Skin epidermis (tissue), 12 donors: ENCODE measurements around the gene RBAK.
"Not testable (repeated sequence)": the region's sequence is repeated elsewhere in the genome, so short reads cannot be mapped to it uniquely, and the experiment has no call there.

Source experiments
- H3K27ac ChIP-seq, 21 experiments: fragments of 200-600 bp; sonication (generic) in 11 of 21; one replicate each; pipeline ENCODE4 v1.5.0; 2020; ENCODE audit warnings: mild to moderate bottlenecking in 3 of 21, inconsistent platforms in 2 of 21, moderate library complexity in 2 of 21
- H3K4me3 ChIP-seq, 7 experiments: fragments of 200-600 bp; sonication (generic) in 2 of 7; one replicate each; pipeline ENCODE4 v1.5.0; 2020; ENCODE audit warnings: inconsistent platforms in 2 of 7, mild to moderate bottlenecking in 2 of 7, moderate library complexity in 1 of 7

The RBAK gene

GRCh38 chr7:5045558-5046396 lies at the start of gene RBAK:
Gene RBAK (plus strand): TSS chr7:5045860. CDS start chr7:5048077, 2,217 bp downstream.
- Histone ChIP-seq H3K27ac (peak within 1 kb of the TSS; percentile 61 to 97 (median 88)), H3K4me3 (peak within 1 kb of the TSS; percentile 59 to 93 (median 82))

- no peak overlapping the region for H3K4me3 ChIP-seq
- no peak overlapping the region for H3K27ac ChIP-seq
Observed at GRCh38 chr7:4996696-4997222, 48.9 kb upstream of the RBAK start.

- Histone ChIP-seq H3K4me3 (no peak overlapping the region), H3K27ac (no peak overlapping the region)
Observed at GRCh38 chr7:4998244-4998643, 47.4 kb upstream of the RBAK start.

- H3K4me3 ChIP-seq: no peak overlapping the region
- no peak overlapping the region for H3K27ac ChIP-seq
Observed at GRCh38 chr7:4998910-4999309, 46.8 kb upstream of the RBAK start.

- Histone ChIP-seq H3K27ac (no peak overlapping the region), H3K4me3 (no peak overlapping the region)
Observed at GRCh38 chr7:4999369-4999950, 46.2 kb upstream of the RBAK start.

- Histone ChIP-seq H3K27ac (no peak overlapping the region), H3K4me3 (no peak overlapping the region)
Observed at GRCh38 chr7:5001003-5001402, 44.7 kb upstream of the RBAK start.

- H3K27ac ChIP-seq: no peak overlapping the region
Observed at GRCh38 chr7:5001911-5002310, 43.7 kb upstream of the RBAK start.

GRCh38 chr7:5005066-5005465 lies 40.6 kb upstream of the RBAK start:
- Histone ChIP-seq H3K27ac (peak overlapping the region in 1 of 21 experiments; percentile 21), H3K4me3 (no peak overlapping the region)

More at GRCh38 chr7:5001911-5002310, 43.7 kb upstream of the RBAK start:
- no peak overlapping the region for H3K4me3 ChIP-seq

GRCh38 chr7:5012985-5013384 lies 32.7 kb upstream of the RBAK start:
- Histone ChIP-seq H3K27ac (no peak overlapping the region), H3K4me3 (no peak overlapping the region)

- not testable (repeated sequence) for H3K4me3 ChIP-seq
Observed at GRCh38 chr7:5015936-5016335, 29.7 kb upstream of the RBAK start.

GRCh38 chr7:5017626-5018025 lies 28.0 kb upstream of the RBAK start:
- not testable (repeated sequence) for H3K27ac ChIP-seq, H3K4me3 ChIP-seq

More at GRCh38 chr7:5015936-5016335, 29.7 kb upstream of the RBAK start:
- not testable (repeated sequence) for H3K27ac ChIP-seq

GRCh38 chr7:5020098-5020497 lies 25.6 kb upstream of the RBAK start:
- Histone ChIP-seq H3K27ac (no peak overlapping the region), H3K4me3 (no peak overlapping the region)

GRCh38 chr7:5020976-5021550 lies 24.6 kb upstream of the RBAK start:
- H3K4me3 ChIP-seq, H3K27ac ChIP-seq: not testable (repeated sequence)

GRCh38 chr7:5023626-5024025 lies 22.0 kb upstream of the RBAK start:
- not testable (repeated sequence) for H3K4me3 ChIP-seq, H3K27ac ChIP-seq

- not testable (repeated sequence) for H3K27ac ChIP-seq, H3K4me3 ChIP-seq
Observed at GRCh38 chr7:5027796-5028410, 17.8 kb upstream of the RBAK start.

GRCh38 chr7:5033186-5033585 lies 12.5 kb upstream of the RBAK start:
- not testable (repeated sequence) for H3K4me3 ChIP-seq, H3K27ac ChIP-seq

GRCh38 chr7:5035276-5035675 lies 10.4 kb upstream of the RBAK start:
- H3K27ac ChIP-seq: no peak overlapping the region
- H3K4me3 ChIP-seq: no peak overlapping the region

GRCh38 chr7:5036446-5036845 lies 9.2 kb upstream of the RBAK start:
- Histone ChIP-seq H3K4me3 (no peak overlapping the region), H3K27ac (no peak overlapping the region)

- Histone ChIP-seq H3K4me3 (no peak overlapping the region), H3K27ac (no peak overlapping the region)
Observed at GRCh38 chr7:5041047-5041446, 4.6 kb upstream of the RBAK start.

GRCh38 chr7:5043661-5044060 lies 2.0 kb upstream of the RBAK start:
- Histone ChIP-seq H3K27ac (no peak overlapping the region), H3K4me3 (no peak overlapping the region)
